PC-3 (cell line): ENCODE measurements around the gene TMEM229B.

Source experiments
- EZH2 ChIP-seq: fragments of 300-600 bp; sonication (generic); IDR thresholded peaks from one replicate; pipeline ENCODE4 v1.6.1; 2017; ENCODE audit warnings: antibody characterized with exemption, mild to moderate bottlenecking, low read length; ENCODE audit not compliant: unreplicated experiment
- TF ChIP-seq, protein P1 (sequence below): fragments of 300-600 bp; sonication (generic); conservative IDR thresholded peaks from 2 replicates; pipeline ENCODE4 v1.5.1; 2017; ENCODE audit warnings: antibody characterized with exemption, low read depth, mild to moderate bottlenecking, low read length

DNA sequence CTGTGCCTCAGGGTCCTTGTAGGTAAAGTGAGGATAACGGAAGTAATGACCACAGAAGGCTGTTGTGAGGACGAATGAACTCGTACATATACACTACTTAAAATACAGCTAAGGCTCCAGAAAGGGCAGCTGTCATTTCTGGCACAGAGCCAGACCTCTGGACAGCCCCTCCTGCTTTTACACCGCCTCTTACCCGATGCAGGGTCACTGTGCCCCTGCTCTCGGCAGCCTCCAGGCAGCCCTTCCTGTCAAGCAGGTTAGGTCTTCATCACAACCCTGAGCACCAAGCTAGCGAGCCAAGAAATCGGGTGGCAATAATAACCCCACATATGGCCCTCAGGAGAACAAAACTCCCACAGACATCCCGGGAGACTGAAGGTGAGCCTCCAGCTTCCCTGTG, 8.5 kb downstream of the TMEM229B start:
- TF ChIP-seq, protein P1, sequence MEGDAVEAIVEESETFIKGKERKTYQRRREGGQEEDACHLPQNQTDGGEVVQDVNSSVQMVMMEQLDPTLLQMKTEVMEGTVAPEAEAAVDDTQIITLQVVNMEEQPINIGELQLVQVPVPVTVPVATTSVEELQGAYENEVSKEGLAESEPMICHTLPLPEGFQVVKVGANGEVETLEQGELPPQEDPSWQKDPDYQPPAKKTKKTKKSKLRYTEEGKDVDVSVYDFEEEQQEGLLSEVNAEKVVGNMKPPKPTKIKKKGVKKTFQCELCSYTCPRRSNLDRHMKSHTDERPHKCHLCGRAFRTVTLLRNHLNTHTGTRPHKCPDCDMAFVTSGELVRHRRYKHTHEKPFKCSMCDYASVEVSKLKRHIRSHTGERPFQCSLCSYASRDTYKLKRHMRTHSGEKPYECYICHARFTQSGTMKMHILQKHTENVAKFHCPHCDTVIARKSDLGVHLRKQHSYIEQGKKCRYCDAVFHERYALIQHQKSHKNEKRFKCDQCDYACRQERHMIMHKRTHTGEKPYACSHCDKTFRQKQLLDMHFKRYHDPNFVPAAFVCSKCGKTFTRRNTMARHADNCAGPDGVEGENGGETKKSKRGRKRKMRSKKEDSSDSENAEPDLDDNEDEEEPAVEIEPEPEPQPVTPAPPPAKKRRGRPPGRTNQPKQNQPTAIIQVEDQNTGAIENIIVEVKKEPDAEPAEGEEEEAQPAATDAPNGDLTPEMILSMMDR = no peak
- no peak for TF ChIP-seq EZH2
